Femur (tissue), 1 donor: ENCODE measurements around the gene FOXO3.

Experiments
- DNase-seq: peaks from one replicate; pipeline ENCODE4 v3.0.0-alpha.2; 2017

The FOXO3 gene

DNA sequence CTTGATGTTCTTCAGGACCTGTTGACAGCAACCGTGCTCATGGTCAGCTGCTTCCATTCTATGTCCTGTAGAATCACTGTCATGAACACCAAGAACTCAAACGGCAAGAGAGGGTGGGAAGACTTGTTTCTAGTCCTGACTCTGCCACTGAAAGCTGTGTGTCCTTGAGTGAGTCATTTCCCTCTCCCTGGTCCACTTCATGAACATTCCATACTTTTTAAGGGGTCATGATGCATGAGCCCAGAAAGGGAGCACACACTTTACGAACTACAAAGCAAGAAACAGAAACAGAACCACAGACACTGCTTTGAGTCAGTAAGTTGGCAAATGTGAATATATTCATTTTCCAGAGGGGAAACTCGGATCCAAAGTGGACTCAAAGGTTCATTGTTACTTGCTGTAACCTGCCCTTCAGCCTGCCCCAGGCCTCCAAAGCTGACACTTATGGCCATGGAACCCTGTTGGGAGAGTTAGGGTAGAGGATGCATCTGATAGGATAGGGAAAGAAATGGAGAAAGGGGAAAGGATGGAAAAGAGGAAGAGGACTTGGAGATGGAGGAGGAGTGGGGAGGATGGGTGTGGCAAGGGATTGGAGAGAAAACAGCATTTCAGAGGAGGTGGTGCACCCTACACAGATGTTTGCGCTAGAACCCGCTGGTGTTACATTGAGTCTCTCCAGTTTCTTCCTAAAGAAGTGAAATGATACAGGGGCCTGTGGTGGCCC, 129.8 kb downstream of the FOXO3 start:
- no peak for DNase-seq

- no peak for DNase-seq
Measured at GRCh38 chr6:108693430-108694154, 132.9 kb downstream of the FOXO3 start.

DNA sequence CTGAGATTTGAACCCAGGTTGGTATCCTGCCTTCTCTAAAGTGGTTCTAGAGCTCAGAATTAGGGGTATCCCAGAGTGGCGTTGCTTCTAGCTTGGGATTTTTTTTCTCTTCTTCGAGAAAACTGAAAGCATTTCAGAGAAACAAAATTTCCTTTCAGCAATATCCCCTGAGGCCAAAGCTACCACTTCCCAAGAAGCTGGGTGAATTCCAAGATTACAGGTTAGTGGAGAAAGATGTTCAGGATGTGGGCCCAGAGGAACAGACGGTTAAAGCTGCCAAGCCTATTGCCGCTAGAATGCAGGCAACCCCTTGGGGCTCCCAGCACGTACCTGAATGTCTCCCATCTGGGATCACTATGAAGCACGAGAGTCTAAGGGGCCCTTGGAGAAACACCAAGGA, 134.1 kb downstream of the FOXO3 start:
- no peak for DNase-seq

DNA sequence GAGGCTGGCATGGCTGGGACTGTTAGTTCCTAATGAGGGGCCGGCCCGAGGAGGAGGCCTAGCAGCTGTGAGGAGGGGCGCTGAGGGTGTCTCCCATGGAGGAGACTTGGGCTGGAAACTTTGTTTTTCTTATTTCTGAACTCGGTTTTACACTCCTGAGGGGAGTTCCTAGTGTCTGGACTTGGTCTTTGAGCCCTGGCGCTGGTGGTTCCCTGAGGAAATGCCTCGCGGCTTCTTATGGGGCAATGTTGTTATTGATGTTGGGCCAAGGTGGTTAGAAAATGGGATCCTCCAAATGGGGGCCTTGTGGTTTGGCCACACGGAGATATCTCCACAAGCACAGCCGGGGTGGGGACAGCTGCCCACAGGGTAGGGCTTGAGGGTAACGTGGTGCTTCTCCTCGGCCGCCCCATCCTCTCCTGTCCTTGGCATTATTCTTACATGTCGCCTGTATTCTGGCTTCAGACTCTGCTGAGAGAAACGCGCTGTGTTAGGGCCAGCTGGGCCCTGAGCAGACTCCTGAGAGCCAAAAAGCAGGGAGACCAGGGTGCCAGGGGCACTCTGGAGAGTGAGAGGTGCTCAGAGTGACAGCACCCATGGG, 136.9 kb downstream of the FOXO3 start:
- DNase-seq = peak; percentile 70

DNA sequence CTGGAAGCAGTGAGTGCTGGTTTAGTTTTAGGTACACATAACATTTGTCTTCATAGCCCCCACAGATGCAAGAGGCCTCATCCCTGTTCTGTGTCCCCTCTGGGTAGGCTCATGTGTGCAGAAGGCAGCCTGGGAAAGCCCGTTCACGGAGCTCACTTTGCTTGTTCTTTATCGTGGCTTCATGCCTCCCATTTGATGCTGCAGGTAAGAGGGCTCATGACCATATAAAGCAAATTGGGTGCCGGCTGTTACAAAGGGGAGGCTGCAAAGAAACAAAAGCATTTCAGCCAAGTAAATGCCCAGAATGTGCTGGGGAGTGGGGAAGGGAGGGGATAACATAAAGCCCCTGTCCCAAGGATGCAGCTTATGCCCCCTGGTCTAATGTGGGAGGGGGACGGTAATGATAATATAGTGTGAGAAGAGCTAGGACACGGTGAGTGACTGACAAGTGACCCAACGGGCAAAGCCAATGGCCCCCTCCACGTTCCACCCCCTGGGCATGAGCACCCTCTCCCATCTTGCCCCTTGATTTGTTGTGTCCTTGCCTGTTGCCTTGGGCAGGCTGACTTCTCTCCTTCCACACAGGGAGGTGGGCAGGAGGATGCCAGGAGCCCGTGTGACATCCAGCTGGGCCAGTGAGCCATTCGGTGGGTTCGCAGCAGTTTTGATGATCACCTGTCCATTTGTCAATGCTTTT, 138.0 kb downstream of the FOXO3 start:
- no peak for DNase-seq

DNA sequence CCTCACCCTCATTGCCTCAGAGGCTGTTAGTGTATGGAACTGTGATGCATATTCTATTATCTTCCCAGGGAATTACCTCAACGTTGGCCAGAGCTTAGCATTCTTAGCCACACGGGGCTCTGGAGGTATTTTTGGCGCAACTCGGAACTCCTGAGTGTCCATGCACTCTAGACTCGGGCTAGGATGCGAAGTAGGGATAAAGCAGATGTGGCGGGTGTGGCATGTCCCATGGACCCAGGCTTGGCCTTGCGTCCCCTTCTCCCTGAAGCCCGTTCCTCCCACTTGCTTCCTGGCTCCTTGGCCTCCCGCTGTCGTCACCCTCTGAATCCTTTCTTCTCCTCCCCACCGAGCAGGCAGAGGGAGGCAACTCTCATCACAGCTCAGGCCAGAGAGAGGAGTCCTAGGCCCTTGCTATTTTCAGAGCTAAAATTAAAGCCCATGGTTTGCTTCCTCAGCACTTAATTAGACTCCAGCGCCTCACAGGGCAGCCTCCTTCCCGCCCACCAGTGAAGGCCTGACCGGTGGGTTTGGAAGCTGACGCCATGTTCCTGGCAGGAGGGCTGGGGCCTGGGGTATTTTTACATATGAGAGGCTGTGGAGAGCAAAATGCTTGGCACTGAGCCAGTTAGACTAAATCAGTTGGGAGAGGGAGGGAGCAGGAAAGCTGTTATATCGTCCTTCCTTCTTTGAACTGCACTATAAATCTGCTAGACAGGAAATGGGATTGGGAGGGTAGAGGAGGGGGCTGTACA, 138.7 kb downstream of the FOXO3 start:
- peak; percentile 88 for DNase-seq

DNA sequence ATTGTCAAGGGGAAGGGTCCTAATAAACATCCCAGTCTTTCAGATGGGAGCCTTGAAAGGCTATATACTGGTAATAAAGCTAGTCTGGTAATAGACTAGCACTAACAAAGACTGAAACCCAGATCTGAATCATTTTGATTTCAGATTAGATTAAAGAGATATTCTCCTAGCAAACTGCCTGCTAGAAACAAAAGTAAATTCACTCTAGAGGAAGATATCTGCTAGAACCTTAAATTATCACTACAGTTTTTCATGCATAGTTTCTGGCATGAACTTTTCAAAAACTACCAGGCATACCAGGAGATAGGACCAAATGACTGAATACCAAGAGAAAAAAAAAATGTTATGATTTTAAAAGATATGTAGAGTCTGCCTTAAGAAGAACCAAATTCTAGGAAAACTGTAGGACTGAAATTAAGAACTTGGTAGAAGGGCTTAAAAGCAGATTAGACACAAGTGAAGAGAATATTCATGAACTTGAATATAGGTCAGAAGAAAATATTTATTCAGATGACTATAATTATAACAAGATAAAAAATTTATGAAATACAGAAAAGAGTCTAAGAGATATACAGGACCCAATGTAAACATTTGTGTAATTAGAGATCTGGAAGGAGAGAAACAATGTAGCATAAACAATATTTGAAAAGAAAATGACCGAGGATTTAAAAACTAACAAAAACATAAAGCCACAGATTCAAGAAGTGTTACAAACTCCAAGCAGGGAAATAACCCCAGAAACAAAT, 141.6 kb downstream of the FOXO3 start:
- DNase-seq = no peak

DNA sequence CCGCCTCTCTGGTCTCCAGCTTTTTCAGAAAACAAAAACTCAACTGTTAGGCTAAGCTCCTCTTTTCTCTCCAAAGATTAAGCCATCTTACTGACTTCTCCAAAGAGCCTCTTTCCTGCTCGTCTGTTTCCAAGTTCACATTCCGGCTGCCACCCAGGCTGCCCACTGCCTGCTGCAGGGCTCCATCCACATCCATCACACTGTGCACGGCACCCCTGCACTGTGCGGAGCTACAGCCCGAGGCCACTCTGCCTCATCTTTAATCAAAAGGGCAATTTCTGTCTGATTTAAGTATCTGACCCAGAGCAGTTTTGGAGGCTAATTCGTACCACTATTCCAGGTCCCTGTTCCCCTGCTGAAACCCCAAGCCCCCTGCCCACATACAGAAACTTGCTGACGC, 145.9 kb downstream of the FOXO3 start:
- no peak for DNase-seq

- DNase-seq = no peak
Measured at GRCh38 chr6:108707328-108707976, 146.7 kb downstream of the FOXO3 start.

- DNase-seq = no peak
Measured at GRCh38 chr6:108710030-108710429, 149.3 kb downstream of the FOXO3 start.

DNA sequence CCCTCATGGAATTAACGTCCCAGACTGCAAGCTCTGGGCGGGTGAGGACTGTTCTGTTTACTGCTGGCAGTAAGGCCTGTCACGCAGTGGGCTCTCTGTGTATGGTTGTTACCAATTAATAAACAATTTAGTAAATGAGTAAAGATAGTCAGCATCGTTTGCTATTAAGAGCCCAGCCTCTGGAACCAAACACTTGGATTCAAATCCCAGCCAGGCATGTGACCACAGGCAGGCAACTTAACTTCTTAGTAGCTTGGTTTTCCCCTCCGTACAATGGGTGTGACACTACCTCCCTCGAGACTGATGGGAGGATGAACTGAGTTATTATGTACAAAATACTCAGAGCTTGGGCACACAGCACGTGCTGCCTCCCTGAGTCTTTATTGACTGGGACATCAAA, 149.8 kb downstream of the FOXO3 start:
- no peak for DNase-seq

DNA sequence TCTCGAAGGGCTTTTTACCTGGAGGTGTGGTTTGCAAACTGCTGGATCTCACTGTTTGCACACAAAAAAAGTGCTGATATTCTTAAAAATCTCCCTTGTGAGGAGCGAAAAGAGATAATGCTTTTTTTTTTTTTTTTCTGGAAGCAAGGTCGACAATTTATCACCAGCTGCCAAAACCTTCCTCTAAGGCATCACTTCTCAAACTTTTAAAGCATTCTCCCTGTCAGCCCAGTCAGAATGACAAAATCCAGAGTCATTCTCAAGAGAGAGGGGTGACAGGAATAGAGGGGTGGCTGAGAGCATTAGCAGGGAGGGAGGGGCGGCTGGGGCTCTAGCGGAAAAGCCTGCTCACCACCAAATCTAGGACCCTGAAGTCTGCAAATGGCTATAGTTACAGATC, 150.4 kb downstream of the FOXO3 start:
- no peak for DNase-seq

DNA sequence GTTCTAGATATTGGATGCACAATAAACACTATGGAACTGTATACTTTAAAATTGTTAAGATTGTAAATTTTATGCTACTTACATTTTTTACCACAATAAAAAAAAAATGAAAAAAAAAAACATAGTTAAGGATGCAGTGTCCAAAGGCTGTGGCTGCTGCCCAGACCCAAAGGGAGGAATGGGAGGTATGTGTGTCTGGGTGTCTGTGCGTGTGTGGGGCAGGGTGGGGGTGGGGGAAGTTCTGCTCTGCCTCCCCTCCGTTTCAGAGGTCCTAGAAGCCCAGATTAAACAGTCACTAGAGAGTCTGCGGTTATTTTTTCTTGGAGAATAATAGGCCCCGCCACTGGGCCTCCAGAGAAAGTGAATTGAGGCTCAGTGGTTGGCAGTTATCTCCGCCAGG, 151.1 kb downstream of the FOXO3 start:
- no peak for DNase-seq

- DNase-seq = no peak
Measured at GRCh38 chr6:108712946-108713345, 152.2 kb downstream of the FOXO3 start.

- no peak for DNase-seq
Measured at GRCh38 chr6:108714101-108714765, 153.5 kb downstream of the FOXO3 start.

DNA sequence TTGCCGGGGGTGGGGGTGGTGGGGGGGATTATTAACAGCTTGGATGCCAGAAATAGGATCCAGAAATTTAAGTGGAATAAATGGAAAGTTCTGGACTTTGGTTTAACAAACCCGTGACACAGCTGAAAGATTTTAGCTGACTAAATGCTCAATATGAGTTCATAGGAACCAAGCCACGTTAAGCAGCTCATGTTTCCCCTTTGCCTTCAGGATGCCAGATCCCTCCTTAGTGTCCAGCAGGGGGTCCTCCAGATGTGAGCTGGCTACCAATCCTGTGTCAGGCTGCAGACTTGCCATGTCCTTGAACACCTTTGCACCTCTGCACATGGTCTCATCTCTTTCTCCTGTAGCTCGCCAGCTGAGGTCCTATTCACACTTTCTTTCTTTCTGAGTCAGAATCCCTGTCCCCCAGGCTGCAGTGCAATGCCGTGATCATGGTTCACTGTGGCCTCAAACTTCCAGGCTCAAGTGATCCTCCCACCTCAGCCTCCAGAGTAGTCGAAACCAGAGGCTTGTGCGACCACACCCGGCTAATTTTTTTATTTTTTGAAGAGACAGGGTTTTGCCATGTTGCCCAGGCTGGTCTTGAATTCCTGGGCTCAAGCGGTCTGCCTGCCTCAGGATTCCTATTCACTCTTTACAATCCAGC, 154.2 kb downstream of the FOXO3 start:
- DNase-seq = no peak

GRCh38 chr6:108715832-108716231, 155.1 kb downstream of the FOXO3 start:
- DNase-seq = no peak

- DNase-seq = no peak
Measured at GRCh38 chr6:108716801-108717791, 156.4 kb downstream of the FOXO3 start.

- no peak for DNase-seq
Measured at GRCh38 chr6:108719477-108719876, 158.8 kb downstream of the FOXO3 start.
